A549 treated with AZD2906 at 1 μM for 4 hours (cell line): ENCODE results near the gene CDK16. TPM values are rescaled to one million over a fixed set of nuclear protein-coding genes. Genes with fewer than 3 reads are reported as not detected.

Experiments used
- total RNA-seq: library from RNA; stranded (reverse); fragments of 200-300 nt; extraction: Qiagen RNA extraction; gene quantifications from 5 replicates; pipeline ENCODE4 v1.2.3, GENCODE V29; 2022

CDK16 gene
- total RNA-seq = 87.1 to 112 TPM (median 106 TPM) in 5 replicates

DNA sequence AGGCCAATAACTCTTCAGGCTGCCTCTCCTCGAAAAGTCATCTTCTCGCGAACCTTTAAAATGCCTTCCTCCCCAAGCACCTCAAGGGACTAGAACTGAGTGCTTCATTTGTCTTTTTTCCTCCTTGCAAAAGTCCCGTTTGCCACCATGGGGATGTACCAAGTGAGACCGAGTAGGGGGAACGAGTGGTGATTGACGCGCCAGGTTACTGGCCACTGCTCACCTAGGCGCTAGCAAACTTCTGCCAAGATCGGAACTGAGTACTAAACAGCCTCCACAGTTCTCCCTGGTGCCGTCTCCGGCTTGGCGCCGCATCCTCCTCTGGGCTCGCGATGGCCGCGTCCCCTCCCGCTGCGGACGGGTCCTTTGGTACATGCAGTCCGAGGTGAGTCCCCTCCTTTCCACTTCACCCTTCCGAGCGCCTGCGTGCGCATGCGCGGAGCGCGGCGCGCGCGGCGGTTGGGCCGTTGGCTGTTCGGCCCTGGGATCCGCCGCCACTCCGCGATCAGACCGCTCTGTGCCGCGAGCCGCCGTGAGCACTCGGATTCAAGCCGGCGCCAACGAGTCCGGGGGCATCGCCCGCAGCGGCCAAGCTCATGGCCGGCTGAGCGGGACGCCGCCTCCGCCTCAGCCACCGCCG, at the start of gene CDK16:
Gene CDK16, plus strand, starts transcription at position 402 of the 640 bp plus-strand sequence. CDS start 4,877 bp downstream, outside the sequence.

GRCh38 chrX:47193475-47194193, 24.8 kb upstream of the CDK16 start, which contains the start of gene UBA1:
Gene UBA1 (plus strand): TSS chrX:47193829. CDS start chrX:47198803, 4,974 bp downstream.

DNA sequence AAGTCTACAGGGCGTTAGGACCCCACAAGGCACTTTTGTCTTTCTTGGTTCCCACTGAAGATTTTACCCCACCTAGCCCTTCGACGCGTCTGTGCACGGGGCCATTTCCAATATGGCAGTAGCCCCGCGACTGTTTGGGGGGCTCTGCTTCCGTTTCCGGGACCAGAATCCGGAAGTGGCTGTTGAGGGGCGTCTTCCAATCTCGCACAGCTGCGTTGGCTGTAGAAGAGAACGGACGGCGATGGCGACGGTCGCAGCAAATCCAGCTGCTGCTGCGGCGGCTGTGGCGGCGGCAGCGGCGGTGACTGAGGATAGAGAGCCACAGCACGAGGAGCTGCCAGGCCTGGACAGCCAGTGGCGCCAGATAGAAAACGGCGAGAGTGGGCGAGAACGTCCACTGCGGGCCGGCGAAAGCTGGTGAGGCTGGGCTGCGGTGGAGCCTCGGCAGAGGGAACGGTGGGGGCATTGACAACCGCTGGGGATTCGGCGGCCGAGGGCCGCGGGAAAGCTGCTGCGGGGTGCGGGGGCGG, 14.4 kb downstream of the CDK16 start, which contains the start of gene USP11:
Gene USP11, plus strand, starts transcription at position 207 of the 530 bp plus-strand sequence. Its CDS starts 35 bp downstream, at position 242.

Other genes with a start within 250 kb of the CDK16 start
- 0.14 TPM in 1 of 5 replicates, not detected in the others for gene RGN, start 140.2 kb upstream of the CDK16 start, total RNA-seq
- 136 to 184 TPM (median 169 TPM) in 5 replicates for gene NDUFB11, start 74.0 kb upstream of the CDK16 start, total RNA-seq
- 33.4 to 43.8 TPM (median 41.7 TPM) in 5 replicates for gene RBM10, start 73.5 kb upstream of the CDK16 start, total RNA-seq
- gene UBA1, start 24.9 kb upstream of the CDK16 start, total RNA-seq = 176 to 194 TPM (median 191 TPM) in 5 replicates
- 50.4 to 56.1 TPM (median 54.9 TPM) in 5 replicates for gene USP11, start 14.3 kb downstream of the CDK16 start, total RNA-seq
- gene ZNF157, start 151.9 kb downstream of the CDK16 start, total RNA-seq = 0.03 to 0.04 TPM in 2 of 5 replicates, not detected in the others